Neural cell (in vitro differentiated cells): ENCODE results near the gene TEX35. TPM values are rescaled to one million over a fixed set of nuclear protein-coding genes. Genes with fewer than 3 reads are reported as not detected.

Experiments
- H2AFZ ChIP-seq: fragments of 200-600, 300-800 bp; sonication (generic), shearing (Covaris generic); 2 replicates; pipeline ENCODE4 v1.6.0; 2014; ENCODE audit warnings: low read depth, mild to moderate bottlenecking, antibody characterized with exemption, low read length, moderate library complexity
- H3F3A ChIP-seq: fragments of 200-600 bp; shearing (Covaris generic); 2 replicates; pipeline ENCODE4 v1.6.1; 2016; ENCODE audit warnings: mild to moderate bottlenecking, moderate library complexity, mixed read lengths, antibody characterized with exemption, low read length; ENCODE audit not compliant: insufficient read depth, poor library complexity, severe bottlenecking
- H3K27ac ChIP-seq: fragments of 200-600, 300-800 bp; sonication (generic), shearing (Covaris generic); 2 replicates; pipeline ENCODE4 v1.5.1; 2014; ENCODE audit warnings: mild to moderate bottlenecking, low read length, moderate library complexity
- H3K27me3 ChIP-seq: fragments of 300-800, 200-600 bp; sonication (generic), shearing (Covaris generic); 2 replicates; pipeline ENCODE4 v1.6.0; 2014; ENCODE audit warnings: mild to moderate bottlenecking, low read depth, low read length, moderate library complexity; ENCODE audit not compliant: insufficient read depth
- H3K36me3 ChIP-seq: fragments of 300-800, 200-600 bp; sonication (generic), shearing (Covaris generic); 2 replicates; pipeline ENCODE4 v1.5.1; 2014; ENCODE audit warnings: mild to moderate bottlenecking, antibody characterized with exemption, low read length, moderate library complexity; ENCODE audit not compliant: insufficient read depth
- H3K4me2 ChIP-seq: fragments of 300-800, 200-600 bp; sonication (generic), shearing (Covaris generic); 2 replicates; pipeline ENCODE4 v1.6.0; 2014; ENCODE audit warnings: mild to moderate bottlenecking, low read length
- H3K4me3 ChIP-seq: fragments of 300-800, 200-600 bp; sonication (generic), shearing (Covaris generic); 2 replicates; pipeline ENCODE4 v1.5.1; 2014; ENCODE audit warnings: mild to moderate bottlenecking, low read length, moderate library complexity
- H3K79me2 ChIP-seq: fragments of 200-600 bp; shearing (Covaris generic); replicated peaks from 2 replicates; pipeline ENCODE4 v1.6.0; 2014; ENCODE audit warnings: mild to moderate bottlenecking, low read length, moderate library complexity; ENCODE audit not compliant: insufficient read depth
- H3K9ac ChIP-seq: fragments of 300-800, 200-600 bp; sonication (generic), shearing (Covaris generic); 2 replicates; pipeline ENCODE4 v1.6.1; 2016; ENCODE audit warnings: mild to moderate bottlenecking, low read length, mixed read lengths
- H3K9me2 ChIP-seq: fragments of 200-600 bp; shearing (Covaris generic); 2 replicates; pipeline ENCODE4 v1.6.1; 2016; ENCODE audit warnings: mild to moderate bottlenecking, low read length, mixed read lengths; ENCODE audit not compliant: insufficient read depth
- H3K9me3 ChIP-seq: fragments of 200-600, 300-800 bp; sonication (generic), shearing (Covaris generic); 2 replicates; pipeline ENCODE4 v1.6.1; 2016; ENCODE audit warnings: mild to moderate bottlenecking, mixed run types, low read length, moderate library complexity, mixed read lengths
- H4K20me1 ChIP-seq: fragments of 200-600 bp; shearing (Covaris generic); 2 replicates; pipeline ENCODE4 v1.6.1; 2016; ENCODE audit warnings: mild to moderate bottlenecking, mixed run types; ENCODE audit not compliant: insufficient read depth
- EP300 ChIP-seq: fragments of 450-650 bp; conservative IDR thresholded peaks from 2 replicates; pipeline ENCODE4 v1.6.1; 2014; ENCODE audit warnings: antibody characterized with exemption, mild to moderate bottlenecking, moderate library complexity; ENCODE audit not compliant: poor library complexity, severe bottlenecking
- EZH2 ChIP-seq: fragments of 200-600, 300-800 bp; shearing (Covaris generic), sonication (generic); IDR thresholded peaks from 2 replicates; pipeline ENCODE4 v1.6.1; 2014; ENCODE audit warnings: antibody characterized with exemption, low read length, borderline replicate concordance, mild to moderate bottlenecking; ENCODE audit not compliant: insufficient read depth, poor library complexity, severe bottlenecking
- MXI1 ChIP-seq: fragments of 450-650 bp; conservative IDR thresholded peaks from 2 replicates; pipeline ENCODE4 v1.6.1; 2014; ENCODE audit warnings: antibody characterized with exemption, mild to moderate bottlenecking; ENCODE audit not compliant: poor library complexity, severe bottlenecking
- POLR2AphosphoS5 ChIP-seq: IDR thresholded peaks from 2 replicates; pipeline ENCODE4 v1.6.1; 2012
- RAD21 ChIP-seq: fragments of 450-650 bp; conservative IDR thresholded peaks from 2 replicates; pipeline ENCODE4 v1.6.1; 2014; ENCODE audit warnings: antibody characterized with exemption, mild to moderate bottlenecking, moderate library complexity
- SMC3 ChIP-seq: fragments of 450-650 bp; conservative IDR thresholded peaks from 2 replicates; pipeline ENCODE4 v1.6.1; 2014; ENCODE audit warnings: antibody characterized with exemption, mild to moderate bottlenecking, moderate library complexity; ENCODE audit not compliant: poor library complexity
- TAF1 ChIP-seq: IDR thresholded peaks from 2 replicates; pipeline ENCODE4 v1.6.1; 2012; ENCODE audit warnings: low read depth
- polyA plus RNA-seq: library from polyadenylated mRNA; depleted of rRNA; stranded (reverse); fragments of >200 nt; gene quantifications from 2 replicates; pipeline ENCODE4 v1.2.3, GENCODE V29; 2014
- TF ChIP-seq, protein P1 (sequence below): fragments of 450-650 bp; IDR thresholded peaks from 2 replicates; pipeline ENCODE4 v1.5.1; 2014; ENCODE audit warnings: antibody characterized with exemption, mild to moderate bottlenecking, moderate library complexity; ENCODE audit not compliant: poor library complexity, severe bottlenecking
- TF ChIP-seq, protein P2 (sequence below): IDR thresholded peaks from 2 replicates; pipeline ENCODE4 v1.6.1; 2012; ENCODE audit warnings: borderline replicate concordance

Gene TEX35
- polyA plus RNA-seq, 1 donor from 2014 or later = not detected

- no peaks in the 10 kb centered on the region for H4K20me1 ChIP-seq
- no peaks in the 10 kb centered on the region for H3K9me3 ChIP-seq
- H3K27ac ChIP-seq = no peak overlapping the region
- no peaks in the 10 kb centered on the region for H3K79me2 ChIP-seq
- H3K27me3 ChIP-seq = no peaks in the 10 kb centered on the region
- H2AFZ ChIP-seq = no peak overlapping the region
- TF ChIP-seq, protein P1, sequence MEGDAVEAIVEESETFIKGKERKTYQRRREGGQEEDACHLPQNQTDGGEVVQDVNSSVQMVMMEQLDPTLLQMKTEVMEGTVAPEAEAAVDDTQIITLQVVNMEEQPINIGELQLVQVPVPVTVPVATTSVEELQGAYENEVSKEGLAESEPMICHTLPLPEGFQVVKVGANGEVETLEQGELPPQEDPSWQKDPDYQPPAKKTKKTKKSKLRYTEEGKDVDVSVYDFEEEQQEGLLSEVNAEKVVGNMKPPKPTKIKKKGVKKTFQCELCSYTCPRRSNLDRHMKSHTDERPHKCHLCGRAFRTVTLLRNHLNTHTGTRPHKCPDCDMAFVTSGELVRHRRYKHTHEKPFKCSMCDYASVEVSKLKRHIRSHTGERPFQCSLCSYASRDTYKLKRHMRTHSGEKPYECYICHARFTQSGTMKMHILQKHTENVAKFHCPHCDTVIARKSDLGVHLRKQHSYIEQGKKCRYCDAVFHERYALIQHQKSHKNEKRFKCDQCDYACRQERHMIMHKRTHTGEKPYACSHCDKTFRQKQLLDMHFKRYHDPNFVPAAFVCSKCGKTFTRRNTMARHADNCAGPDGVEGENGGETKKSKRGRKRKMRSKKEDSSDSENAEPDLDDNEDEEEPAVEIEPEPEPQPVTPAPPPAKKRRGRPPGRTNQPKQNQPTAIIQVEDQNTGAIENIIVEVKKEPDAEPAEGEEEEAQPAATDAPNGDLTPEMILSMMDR = no peak
- no peak for TF ChIP-seq POLR2AphosphoS5
- TF ChIP-seq TAF1 = no peak
- no peak for TF ChIP-seq RAD21
- TF ChIP-seq, protein P2, sequence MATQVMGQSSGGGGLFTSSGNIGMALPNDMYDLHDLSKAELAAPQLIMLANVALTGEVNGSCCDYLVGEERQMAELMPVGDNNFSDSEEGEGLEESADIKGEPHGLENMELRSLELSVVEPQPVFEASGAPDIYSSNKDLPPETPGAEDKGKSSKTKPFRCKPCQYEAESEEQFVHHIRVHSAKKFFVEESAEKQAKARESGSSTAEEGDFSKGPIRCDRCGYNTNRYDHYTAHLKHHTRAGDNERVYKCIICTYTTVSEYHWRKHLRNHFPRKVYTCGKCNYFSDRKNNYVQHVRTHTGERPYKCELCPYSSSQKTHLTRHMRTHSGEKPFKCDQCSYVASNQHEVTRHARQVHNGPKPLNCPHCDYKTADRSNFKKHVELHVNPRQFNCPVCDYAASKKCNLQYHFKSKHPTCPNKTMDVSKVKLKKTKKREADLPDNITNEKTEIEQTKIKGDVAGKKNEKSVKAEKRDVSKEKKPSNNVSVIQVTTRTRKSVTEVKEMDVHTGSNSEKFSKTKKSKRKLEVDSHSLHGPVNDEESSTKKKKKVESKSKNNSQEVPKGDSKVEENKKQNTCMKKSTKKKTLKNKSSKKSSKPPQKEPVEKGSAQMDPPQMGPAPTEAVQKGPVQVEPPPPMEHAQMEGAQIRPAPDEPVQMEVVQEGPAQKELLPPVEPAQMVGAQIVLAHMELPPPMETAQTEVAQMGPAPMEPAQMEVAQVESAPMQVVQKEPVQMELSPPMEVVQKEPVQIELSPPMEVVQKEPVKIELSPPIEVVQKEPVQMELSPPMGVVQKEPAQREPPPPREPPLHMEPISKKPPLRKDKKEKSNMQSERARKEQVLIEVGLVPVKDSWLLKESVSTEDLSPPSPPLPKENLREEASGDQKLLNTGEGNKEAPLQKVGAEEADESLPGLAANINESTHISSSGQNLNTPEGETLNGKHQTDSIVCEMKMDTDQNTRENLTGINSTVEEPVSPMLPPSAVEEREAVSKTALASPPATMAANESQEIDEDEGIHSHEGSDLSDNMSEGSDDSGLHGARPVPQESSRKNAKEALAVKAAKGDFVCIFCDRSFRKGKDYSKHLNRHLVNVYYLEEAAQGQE = no peak
- TF ChIP-seq SMC3 = no peak
- TF ChIP-seq MXI1 = no peak
- TF ChIP-seq EP300 = no peak
- no peak for TF ChIP-seq EZH2
- H3K36me3 ChIP-seq = no peaks in the 10 kb centered on the region
- no peaks in the 10 kb centered on the region for H3K9me2 ChIP-seq
- no peak overlapping the region for H3K4me2 ChIP-seq
- no peaks in the 10 kb centered on the region for H3F3A ChIP-seq
- H3K4me3 ChIP-seq = no peak overlapping the region
- no peak overlapping the region for H3K9ac ChIP-seq
Observed at GRCh38 chr1:178493301-178493741, 19.6 kb upstream of the TEX35 start.

DNA sequence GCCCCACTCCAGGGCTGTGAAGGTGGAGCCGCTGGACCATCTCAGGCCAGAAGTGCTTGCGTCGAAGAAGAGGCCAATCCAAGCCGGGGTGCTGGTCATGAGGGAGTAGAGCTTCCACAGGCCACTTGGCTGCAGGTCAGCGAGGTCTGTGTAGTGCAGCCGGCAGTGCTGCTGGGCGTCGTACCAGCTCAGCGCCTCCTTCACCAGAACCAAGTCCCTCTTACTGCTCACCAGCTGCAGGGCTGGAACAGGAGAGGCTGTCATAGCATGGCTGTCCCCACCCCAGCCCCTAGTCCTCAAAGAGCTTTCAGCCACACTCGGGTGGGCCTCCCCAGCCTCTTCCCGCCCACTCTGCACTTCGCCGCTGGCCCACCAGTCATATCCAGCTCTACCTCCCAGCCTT is 18.3 kb upstream of the TEX35 start:
- Histone ChIP-seq H3K27me3 (no peaks in the 10 kb centered on the region), H3K9ac (no peak overlapping the region), H3F3A (no peaks in the 10 kb centered on the region), H3K9me2 (no peaks in the 10 kb centered on the region), H3K36me3 (no peaks in the 10 kb centered on the region), H4K20me1 (no peaks in the 10 kb centered on the region), H3K9me3 (no peaks in the 10 kb centered on the region), H3K4me2 (no peak overlapping the region), H3K79me2 (no peaks in the 10 kb centered on the region), H3K4me3 (no peak overlapping the region), H3K27ac (no peak overlapping the region), H2AFZ (no peak overlapping the region)
- TF ChIP-seq, protein P1 = no peak
- TF ChIP-seq EZH2 (no peak), SMC3 (no peak), POLR2AphosphoS5 (no peak)
